HG02798 (cell line): ENCODE data around the gene EXPH5.

Source experiments
- ATAC-seq: cut with Tn5 transposase; IDR thresholded peaks from one replicate; pipeline ENCODE4 v1.9.1; 2021; ENCODE audit warnings: mild to moderate bottlenecking; ENCODE audit not compliant: unreplicated experiment, poor library complexity

Gene EXPH5

DNA sequence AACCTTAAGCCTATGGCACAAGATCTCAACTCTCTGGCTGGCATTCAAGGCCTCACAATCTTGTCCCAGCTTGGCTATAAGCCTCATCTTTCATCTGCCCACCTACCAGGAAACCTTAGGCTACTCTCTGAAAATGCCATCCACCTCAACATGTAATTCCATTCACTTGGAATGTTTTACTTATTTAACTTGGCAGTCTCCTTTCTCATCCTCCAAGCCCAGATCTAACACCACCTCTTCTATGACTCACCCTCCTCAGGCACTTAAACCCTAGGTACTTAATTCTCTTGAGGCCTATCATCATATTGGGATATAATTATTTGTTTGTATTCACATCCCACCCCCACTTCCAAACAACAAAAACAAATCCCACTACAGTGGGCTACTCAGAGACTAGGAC lies 110.4 kb downstream of the EXPH5 start:
- no peak for ATAC-seq

DNA sequence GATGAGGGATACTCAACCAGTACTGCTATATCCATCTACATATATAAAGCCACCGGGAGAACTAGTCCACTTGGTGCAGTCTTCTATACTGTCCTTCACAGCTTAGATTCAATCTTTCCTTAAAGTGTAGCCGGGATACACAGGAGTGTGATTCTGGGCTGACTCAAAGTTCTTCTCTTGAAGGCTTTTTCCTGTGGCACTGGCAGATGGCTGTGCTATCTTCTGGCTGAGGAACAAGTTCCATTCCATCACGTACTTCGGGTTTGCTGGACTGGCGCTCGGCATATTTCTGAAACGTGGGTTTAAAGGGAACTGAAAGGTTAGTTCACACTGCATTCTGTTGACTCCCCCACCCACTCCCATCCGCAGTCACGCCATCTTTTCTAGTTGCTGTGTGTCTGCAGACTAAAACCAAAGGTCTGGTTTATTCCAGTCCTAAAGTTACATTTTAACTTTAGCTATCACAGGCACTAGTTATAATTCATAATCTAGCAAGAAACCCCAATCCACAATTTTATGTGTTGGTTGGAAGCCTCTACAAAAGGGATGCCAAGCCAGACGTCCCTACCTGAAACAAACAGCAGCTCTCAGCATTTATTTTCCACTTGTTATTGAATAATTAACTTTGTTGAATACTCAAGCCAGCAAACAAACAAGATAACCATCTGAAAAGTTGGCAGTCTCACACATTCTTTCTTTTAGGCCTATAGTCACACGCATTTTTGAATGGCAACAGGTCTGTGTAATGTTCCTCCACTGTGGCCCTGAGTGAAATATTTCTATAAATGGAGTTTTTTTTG lies 118.7 kb downstream of the EXPH5 start:
- ATAC-seq, result no peak

DNA sequence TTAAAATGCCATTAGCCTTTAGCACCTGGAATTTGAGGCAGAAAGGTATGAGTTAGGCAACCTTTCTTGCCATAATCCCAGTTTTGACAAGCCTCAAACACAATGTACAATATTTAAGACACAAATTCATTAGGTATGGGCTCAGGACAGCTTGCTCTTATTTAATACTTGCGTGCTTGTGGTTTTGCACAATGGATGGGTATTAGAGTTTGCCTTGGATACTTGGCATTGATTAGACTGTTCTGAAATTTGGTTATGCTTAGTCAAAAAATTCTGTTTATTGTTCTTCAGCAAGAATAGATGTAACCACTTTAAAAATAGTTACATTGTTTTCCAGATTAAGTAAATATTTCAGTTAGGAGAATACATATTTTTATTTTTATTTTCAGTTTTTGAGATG lies 120.9 kb downstream of the EXPH5 start:
- ATAC-seq, result no peak

DNA sequence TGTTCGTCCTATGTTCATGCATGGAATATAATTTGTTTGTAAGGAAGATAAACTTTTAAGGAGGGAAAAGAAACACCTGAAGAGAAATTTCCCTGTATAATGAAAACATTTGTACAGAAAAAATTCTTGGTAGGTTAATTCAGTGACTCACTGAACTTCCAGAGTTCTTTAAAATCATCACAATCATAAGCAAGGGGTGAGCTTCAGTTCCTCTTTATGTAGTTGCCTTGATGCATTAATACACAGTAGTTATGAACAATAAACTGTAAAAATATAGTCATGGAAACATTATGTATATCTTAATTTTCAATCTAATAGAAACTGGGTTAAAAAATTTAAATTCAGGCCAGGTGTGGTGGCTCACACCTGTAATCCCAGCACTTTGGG lies 125.1 kb downstream of the EXPH5 start:
- no peak for ATAC-seq

DNA sequence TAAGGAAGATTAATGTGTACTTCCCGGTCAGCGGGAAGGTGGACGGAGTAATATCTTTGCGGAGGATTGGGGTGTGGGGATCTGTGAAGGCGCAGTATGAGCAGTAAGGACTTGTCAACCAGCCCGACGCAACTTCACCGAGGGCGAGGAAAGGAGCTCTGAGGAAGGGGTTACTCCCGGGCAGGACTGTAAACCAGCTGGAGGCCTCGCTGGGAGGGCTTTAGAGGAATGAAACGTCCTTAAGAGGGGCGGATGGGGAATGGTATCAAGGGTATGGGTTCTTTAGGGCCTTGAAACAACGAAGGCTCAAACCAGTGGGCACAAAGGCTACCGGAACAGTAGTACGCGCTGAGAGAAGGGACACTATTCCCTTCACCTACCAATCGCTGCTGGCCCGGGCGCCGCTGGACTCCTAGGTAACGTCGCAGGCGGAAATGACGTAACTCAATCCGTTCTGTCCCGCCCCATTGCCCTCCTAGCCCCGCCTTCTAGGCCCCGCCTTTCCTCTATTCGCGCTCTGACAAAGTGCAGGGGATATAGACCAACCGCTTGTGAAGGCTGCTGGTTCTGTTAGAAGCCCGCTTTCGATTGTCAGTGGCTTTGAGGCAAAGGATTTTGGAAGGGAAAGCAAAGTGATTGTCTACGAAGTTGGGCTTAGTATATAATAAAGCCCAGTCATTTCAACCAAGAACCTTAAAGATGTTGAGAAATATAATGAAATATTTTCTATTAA lies 126.3 kb downstream of the EXPH5 start, which contains the start of gene C11orf65:
Gene C11orf65 (minus strand): TSS at position 439 of the 733 bp plus-strand sequence. CDS start 5,970 bp downstream, outside the sequence.
- ATAC-seq, result peak; percentile 100

DNA sequence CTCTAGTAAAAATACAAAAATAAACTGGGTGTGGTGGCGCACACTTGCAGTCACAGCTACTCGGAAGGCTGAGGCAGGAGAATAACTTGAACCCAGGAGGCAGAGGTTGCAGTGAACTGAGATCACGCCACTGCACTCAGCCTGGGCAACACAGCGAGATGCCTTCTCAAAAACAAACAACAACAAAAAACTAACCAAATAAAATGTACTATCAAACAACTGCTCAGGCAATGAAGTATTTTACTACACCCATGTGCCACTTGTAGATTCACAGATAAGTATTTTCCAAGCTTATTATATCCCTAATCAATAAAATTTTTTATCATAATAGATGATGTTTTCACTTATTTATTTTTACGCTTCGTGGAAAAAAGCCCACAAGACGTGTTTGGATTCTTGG lies 127.2 kb downstream of the EXPH5 start:
- ATAC-seq, result no peak
